SIG-M5 treated with dmso at 0.1 percent for 504 hours (cell line): ENCODE data around the gene KIAA0753.
"Not testable (repeated sequence)": the region's sequence is repeated elsewhere in the genome, so short reads cannot be mapped to it uniquely, and the experiment has no call there.

Experiments used
- DNase-seq: peaks from one replicate; lab custom pipeline; 2025; ENCODE audit not compliant: unreplicated experiment; lab: John Stamatoyannopoulos, UW

Gene KIAA0753

DNA sequence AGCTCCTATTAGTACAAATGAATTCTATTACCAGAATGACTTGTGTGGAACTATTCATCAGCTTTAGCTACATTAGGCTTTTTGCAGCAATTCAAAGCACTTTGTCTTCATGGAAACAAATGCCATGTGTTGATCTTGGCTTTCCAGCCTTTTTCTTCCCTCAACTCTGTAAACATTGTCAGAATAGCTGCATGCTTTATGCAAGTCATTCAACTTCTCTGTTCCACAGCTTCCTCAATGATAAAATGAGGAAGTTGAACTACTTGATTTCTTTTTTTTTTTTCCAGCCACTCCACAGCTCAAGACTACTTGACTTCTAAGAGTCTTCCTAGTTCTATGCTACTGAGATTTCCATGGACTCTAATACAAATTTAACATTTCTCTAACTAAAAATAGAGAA lies 41.1 kb downstream of the KIAA0753 start:
- peak; percentile 75 for DNase-seq

GRCh38 chr17:6597727-6598126 lies 42.8 kb downstream of the KIAA0753 start:
- no peak for DNase-seq

- no peak for DNase-seq
Measured at GRCh38 chr17:6596941-6597340, 43.6 kb downstream of the KIAA0753 start.

GRCh38 chr17:6596511-6596910 lies 44.0 kb downstream of the KIAA0753 start:
- no peak for DNase-seq

GRCh38 chr17:6596081-6596480 lies 44.4 kb downstream of the KIAA0753 start:
- no peak for DNase-seq

DNA sequence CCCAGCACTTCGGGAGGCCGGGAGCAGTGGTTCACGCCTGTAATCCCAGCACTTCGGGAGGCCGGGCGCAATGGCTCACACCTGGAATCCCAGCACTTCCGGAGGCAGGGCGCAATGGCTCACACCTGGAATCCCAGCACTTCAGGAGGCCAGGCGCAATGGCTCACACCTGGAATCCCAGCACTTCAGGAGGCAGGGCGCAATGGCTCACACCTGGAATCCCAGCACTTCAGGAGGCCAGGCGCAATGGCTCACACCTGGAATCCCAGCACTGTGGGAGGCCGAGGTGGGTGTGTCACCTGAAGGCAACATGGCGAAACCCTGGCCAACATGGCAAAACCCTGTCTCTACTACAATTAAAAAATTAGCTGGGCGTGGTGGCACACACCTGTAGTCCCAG lies 47.1 kb downstream of the KIAA0753 start:
- not testable (repeated sequence) for DNase-seq

- no peak for DNase-seq
Measured at GRCh38 chr17:6592173-6592572, 48.3 kb downstream of the KIAA0753 start.

GRCh38 chr17:6591599-6592158 lies 48.8 kb downstream of the KIAA0753 start:
- DNase-seq = no peak

- DNase-seq = no peak
Measured at GRCh38 chr17:6589266-6589946, 51.1 kb downstream of the KIAA0753 start.

- no peak for DNase-seq
Measured at GRCh38 chr17:6588165-6588564, 52.3 kb downstream of the KIAA0753 start.

GRCh38 chr17:6587310-6587709 lies 53.2 kb downstream of the KIAA0753 start:
- no peak for DNase-seq

DNA sequence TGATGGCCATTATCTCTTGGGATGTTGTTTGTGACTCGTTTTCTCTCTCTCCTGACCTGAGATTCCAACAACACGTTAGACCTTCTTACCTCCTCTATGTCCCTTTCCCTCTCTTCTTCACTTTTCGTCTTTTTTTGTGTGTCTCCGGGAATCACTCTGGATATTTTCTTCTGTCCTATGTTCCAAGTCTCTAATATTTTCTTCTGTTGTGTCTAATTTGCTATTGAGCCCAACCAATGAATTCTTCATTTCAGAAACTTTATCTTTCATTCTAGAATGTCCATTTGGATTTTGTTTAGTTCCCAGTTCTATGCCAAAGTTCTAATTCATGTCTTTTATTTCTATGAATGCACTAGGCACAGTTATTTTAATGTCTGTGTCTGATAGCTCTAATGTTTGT lies 57.1 kb downstream of the KIAA0753 start:
- DNase-seq = no peak

- DNase-seq = no peak
Measured at GRCh38 chr17:6580625-6581024, 59.9 kb downstream of the KIAA0753 start.

- DNase-seq = no peak
Measured at GRCh38 chr17:6578491-6578890, 62.0 kb downstream of the KIAA0753 start.

GRCh38 chr17:6577686-6578263 lies 62.7 kb downstream of the KIAA0753 start:
- DNase-seq = no peak

- DNase-seq = no peak
Measured at GRCh38 chr17:6576038-6576785, 64.3 kb downstream of the KIAA0753 start.

DNA sequence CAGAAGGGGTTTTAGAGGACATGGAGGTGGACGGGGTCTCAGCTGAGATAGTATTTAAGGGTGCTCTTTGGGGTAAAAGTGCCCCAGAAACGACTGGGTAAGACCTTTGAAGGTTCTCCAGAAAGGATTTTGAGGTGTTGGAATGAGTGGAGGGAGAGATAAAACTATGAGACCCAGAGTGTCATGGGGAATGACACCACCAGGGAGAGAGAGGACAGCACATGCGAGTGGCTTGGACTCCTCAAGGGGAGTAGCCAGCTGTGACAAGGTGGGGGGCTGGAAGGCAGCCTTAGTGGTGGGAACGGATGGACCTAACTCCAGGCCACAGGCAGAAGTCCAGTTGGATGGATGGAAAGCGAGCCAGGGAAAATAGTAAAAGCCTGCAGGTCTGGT lies 64.9 kb downstream of the KIAA0753 start:
- DNase-seq = no peak

- peak; percentile 30 for DNase-seq
Measured at GRCh38 chr17:6574687-6575595, 65.6 kb downstream of the KIAA0753 start.

DNA sequence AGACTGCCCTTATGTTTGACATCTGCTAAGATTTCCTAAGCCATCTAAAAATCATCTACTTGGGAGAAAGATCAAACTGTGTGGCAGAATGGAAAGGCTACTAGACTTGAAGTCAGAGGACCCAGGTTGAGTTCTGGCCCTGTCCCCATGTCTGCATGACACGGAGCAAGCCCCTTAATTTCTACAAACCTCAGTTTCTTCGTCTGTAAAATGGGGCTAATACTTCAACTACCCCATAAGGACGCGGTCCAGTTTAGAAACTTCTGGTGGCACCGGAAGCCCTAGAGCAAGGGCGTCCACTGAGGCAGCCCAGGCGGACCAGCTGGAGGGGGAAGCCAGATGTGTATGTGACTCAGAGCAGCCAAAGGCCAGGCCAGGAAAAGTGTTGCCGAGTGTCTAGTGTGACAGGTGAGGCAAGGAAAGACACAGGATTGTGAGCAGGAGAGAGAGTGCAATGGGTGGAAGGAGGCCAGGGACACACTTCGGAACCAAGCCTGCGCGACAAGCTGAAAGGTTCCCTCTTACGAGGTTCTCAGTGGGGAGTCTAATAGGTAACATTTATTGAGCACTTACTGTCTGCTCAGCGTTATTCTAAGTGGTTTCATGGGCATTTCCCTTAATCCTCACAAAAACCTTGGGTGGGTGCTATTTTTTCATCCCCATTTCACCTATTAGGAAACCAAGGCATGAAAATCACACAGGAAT lies 66.4 kb downstream of the KIAA0753 start:
- no peak for DNase-seq

DNA sequence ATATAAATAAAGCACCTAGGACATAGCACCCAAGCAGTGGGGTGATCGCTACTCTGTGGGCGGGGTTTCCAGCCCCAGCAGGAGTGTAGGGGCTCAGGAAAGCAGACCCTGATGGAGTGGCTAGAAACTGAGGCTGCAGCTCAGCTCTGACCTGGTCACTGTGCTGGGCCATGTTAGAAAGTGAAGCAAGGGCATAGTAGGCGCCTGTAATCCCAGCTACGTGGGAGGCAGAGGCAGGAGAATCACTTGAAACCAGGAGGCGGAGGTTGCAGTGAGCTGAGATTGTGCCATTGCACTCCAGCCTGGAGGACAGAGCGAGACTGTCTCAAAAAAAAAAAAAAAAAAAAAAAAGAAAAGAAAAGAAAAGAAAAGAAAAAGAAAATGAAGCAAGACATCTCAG lies 67.0 kb downstream of the KIAA0753 start:
- DNase-seq = not testable (repeated sequence)
